Measurements from ENCODE around the gene SDF4.

SDF4 gene

DNA sequence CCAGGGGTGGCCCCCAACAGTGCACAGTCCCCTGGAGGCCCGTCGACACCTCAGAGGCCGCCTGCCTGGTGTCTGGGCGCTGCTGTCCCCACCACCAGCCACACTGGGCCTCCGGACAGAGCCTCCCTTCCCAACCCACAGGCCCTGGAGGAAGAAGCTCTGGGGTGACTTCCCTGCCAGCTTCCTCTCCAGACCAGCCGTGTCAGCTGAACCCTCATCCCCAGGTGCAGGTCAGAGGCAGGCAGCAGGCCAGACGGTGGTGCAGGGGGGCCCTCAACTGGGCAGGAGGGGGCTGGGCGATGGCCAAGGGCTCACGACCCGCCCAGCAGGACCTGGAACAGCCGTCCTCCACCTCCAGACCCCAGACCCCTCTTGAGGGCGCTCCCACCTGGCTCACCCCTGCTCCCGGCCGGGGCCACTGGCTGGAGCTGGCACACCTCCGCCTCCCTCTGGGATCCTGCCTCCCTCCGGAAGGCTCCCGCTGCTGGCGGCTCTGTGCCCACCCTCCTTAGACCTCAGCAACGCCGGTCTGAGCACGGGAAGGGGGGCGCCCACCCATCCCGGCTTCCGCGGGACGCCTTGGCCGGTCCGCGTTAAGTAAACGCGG lies 25.9 kb downstream of the SDF4 start:
- no peak for DNase-seq (ENCODE audit: extremely low spot score)
- ChIA-PET POLR2A (no interaction called here), CTCF (interaction anchor here (0.7 to 1.6 kb wide), 4 partner anchors 18 to 142 kb away, joined by 3 to 4 read pairs (median 3); no protein-coding TSS in a partner anchor)
- TF ChIP-seq, protein P1, sequence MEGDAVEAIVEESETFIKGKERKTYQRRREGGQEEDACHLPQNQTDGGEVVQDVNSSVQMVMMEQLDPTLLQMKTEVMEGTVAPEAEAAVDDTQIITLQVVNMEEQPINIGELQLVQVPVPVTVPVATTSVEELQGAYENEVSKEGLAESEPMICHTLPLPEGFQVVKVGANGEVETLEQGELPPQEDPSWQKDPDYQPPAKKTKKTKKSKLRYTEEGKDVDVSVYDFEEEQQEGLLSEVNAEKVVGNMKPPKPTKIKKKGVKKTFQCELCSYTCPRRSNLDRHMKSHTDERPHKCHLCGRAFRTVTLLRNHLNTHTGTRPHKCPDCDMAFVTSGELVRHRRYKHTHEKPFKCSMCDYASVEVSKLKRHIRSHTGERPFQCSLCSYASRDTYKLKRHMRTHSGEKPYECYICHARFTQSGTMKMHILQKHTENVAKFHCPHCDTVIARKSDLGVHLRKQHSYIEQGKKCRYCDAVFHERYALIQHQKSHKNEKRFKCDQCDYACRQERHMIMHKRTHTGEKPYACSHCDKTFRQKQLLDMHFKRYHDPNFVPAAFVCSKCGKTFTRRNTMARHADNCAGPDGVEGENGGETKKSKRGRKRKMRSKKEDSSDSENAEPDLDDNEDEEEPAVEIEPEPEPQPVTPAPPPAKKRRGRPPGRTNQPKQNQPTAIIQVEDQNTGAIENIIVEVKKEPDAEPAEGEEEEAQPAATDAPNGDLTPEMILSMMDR (IDR thresholded peaks at IDR 0.05; ENCODE audit: control extremely low read depth, extremely low read depth, low read depth, missing control alignments) = no peak

DNA sequence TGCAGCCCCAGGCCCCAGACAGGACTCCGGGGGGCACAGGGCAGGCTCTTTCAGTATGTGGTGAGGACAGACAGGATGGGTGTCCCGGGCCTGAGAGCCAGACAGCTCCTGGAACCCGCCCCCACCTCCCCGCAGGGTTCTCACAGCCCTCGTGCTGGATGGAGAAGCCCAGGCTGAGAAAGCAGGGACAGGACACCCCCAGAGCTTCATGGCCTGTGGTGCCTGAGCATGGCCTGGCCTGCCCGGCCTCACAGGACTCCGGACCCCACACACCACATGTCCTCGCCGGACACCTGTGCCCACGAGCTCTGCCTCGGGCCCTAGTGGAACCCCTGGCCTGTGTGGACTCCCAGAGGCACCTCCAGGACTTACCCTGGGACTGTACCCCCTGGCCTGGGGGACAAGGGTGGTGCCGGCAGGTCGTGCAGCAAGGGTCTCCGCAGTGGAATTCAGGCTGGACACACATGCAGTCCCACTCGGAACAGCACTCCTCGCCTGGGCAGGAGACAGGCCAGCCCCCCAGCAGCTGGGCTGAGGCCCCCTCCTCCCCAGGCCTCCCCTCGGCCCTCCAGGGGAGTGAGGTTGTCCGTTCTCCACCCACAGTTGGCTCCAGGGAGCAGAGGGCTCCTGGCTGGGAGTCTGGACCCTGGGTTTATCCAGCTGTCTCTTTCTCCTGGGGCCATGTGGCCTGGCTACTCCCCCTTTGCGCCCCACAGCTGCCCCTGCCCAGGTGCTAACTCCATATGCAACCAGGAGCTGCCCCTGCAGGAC lies 26.6 kb downstream of the SDF4 start:
- ChIA-PET CTCF (interaction anchor here (0.7 to 2.6 kb wide), 6 partner anchors 14 to 141 kb away, joined by 3 to 13 read pairs (median 3); no protein-coding TSS in a partner anchor), POLR2A (no interaction called here)
- TF ChIP-seq, protein P1 (IDR thresholded peaks at IDR 0.05; ENCODE audit: control extremely low read depth, extremely low read depth, low read depth, missing control alignments) = no peak
- DNase-seq (ENCODE audit: extremely low spot score) = no peak

DNA sequence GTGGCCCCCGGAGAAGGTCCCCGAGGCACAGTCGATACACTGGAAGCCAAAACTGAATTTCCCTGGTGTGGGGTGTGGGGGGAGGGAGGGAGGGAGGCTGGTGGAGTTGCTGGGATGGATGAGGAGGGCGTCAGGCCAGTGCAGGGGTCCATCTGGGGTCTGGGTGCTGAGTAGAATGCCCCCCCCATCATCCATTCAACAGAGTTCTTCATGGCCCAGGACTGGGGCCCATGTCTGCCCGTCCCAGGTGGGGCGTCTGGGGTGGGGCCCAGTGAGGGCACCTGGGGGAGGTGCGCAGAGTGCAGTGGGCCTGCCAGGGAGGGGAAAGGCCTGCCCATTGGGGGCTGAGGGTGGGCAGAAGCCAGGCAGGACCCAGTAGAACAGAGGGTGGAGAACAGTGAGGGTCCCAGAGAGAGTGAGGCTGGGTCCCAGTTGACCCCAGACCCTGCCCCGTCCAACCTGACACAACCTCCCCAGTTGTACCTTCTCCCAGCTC lies 27.3 kb downstream of the SDF4 start:
- DNase-seq (ENCODE audit: extremely low spot score) = no peak
- ChIA-PET POLR2A (no interaction called here), CTCF (interaction anchor here (1.3 to 2.6 kb wide), 2 partner anchors 83 to 140 kb away, joined by 3 to 13 read pairs; no protein-coding TSS in a partner anchor)
- TF ChIP-seq, protein P1 (IDR thresholded peaks at IDR 0.05; ENCODE audit: control extremely low read depth, extremely low read depth, low read depth, missing control alignments) = no peak

DNA sequence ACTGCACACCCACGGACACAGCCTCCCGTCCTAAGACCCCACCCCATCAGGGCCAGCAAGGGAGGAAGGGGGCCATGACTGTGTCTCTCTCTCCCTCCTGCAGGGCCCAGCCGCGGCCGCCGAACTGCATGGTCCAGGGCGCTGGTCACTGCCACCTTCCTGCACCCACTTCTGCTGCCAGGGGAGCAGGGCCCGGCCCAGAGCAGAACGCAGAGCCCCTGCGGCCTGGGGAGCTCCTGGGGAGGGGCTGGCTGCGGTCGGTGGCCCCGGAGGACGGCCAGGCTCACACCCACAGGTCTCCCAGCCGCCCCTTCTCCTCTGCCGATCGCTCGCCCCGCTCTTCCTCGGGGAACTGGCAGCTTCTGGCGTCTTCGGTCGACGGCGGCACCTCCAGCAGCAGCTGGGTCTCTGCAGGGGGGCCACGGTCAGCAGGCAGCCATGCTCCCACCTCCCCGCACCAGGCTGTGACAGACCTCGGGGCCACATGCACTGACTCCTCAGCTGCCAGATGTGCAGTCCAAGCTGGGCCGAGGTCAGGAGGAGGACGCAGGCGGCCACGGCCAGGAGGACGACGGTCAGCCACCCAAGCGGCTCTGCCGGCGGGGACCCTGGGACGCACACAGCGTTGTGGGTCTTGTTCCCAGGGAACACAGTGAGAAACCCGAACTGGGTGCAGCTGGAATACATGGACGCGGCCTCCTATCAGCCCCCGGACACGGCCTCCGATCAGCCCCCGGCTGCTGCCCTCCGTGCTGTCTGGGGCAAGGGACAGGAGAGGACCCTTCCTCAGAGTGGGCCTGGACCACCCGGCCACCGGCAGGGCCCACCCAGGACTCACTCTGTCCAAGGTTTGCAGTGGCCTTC lies 28.0 kb downstream of the SDF4 start:
- ChIA-PET CTCF (interaction anchor here (2.6 kb wide), 1 partner anchor 82 kb away, joined by 13 read pairs; no protein-coding TSS in a partner anchor), POLR2A (no interaction called here)
- no peak for DNase-seq (ENCODE audit: extremely low spot score)
- TF ChIP-seq, protein P1 (IDR thresholded peaks at IDR 0.05; ENCODE audit: control extremely low read depth, extremely low read depth, low read depth, missing control alignments) = no peak

DNA sequence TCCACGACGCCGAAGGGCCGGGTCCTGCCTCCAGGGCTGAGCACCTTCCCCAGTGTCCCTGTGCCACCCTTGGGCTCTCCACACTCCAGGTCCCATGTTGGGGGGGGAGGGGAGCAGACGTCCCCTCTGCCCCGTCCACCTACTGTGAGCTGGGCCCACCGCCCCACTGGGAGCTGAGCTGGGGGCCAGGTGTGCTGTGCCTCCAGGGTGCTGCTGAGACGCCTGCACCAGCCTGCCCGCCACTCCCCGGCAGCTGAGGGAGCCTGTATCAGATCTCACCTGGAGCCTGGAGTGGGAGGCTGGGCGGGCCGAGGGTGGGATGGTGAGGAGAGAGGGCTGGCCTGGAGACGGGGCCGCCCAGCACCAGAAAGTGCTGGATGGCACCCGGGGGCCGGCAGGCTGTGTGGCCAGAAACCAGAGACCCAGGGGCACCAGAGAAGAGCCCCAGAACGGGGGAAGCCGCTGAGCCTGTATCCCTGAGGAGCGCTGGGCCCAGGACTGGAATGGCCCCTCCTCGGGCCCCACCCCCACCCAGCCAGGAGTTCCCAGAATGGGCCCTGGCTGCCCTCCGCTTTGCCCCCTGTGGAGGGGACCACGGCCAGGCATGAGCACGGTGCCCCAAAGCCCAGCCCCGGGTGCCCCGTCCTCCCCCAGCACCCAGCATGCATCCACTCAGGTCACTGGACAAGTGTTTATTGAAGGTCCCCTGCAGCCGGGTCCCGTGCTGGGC lies 28.8 kb downstream of the SDF4 start:
- TF ChIP-seq, protein P1 (IDR thresholded peaks at IDR 0.05; ENCODE audit: control extremely low read depth, extremely low read depth, low read depth, missing control alignments) = no peak
- POLR2A ChIA-PET = no interaction called here
- CTCF ChIA-PET = interaction anchor here (2.6 kb wide), 1 partner anchor 81 kb away, joined by 13 read pairs; no protein-coding TSS in a partner anchor
- DNase-seq (ENCODE audit: extremely low spot score) = no peak

Data from GM10248 (cell line).